Astrocyte (in vitro differentiated cells and primary cell): ENCODE results near the gene SHC1. TPM values are rescaled to one million over a fixed set of nuclear protein-coding genes. Genes with fewer than 3 reads are reported as not detected.

Experiments used
- DNase-seq: peaks from one replicate; pipeline ENCODE4 v3.0.0-alpha.2; 2010; ENCODE audit warnings: low read depth
- FAIRE-seq: peaks from 2 replicates; lab custom pipeline; 2011; peaks lifted over from hg19 to GRCh38; lab: Jason Lieb, UNC
- H2AFZ ChIP-seq: 2 replicates; pipeline ENCODE4 v1.6.0; 2012; ENCODE audit warnings: low read depth, low read length, inconsistent platforms
- H3K27ac ChIP-seq: 2 replicates; pipeline ENCODE4 v1.5.1; 2011; ENCODE audit warnings: low read depth, low read length, inconsistent platforms
- H3K27me3 ChIP-seq: 2 replicates; pipeline ENCODE4 v1.6.0; 2011; ENCODE audit warnings: low read length, inconsistent platforms; ENCODE audit not compliant: insufficient read depth
- H3K36me3 ChIP-seq: 2 replicates; pipeline ENCODE4 v1.5.1; 2011; ENCODE audit warnings: low read length, inconsistent platforms; ENCODE audit not compliant: insufficient read depth
- H3K4me1 ChIP-seq: 2 replicates; pipeline ENCODE4 v1.5.1; 2011; ENCODE audit warnings: low read length, inconsistent platforms; ENCODE audit not compliant: insufficient read depth
- H3K4me2 ChIP-seq: 2 replicates; pipeline ENCODE4 v1.6.0; 2012; ENCODE audit warnings: low read length, inconsistent platforms
- H3K4me3 ChIP-seq: 2 replicates; pipeline ENCODE4 v1.5.1; 2011; ENCODE audit warnings: low read depth, mild to moderate bottlenecking, low read length, inconsistent platforms; ENCODE audit not compliant: insufficient read depth
- H3K79me2 ChIP-seq: 2 replicates; pipeline ENCODE4 v1.6.0; 2012; ENCODE audit warnings: mild to moderate bottlenecking, low read length, inconsistent platforms; ENCODE audit not compliant: insufficient read depth
- H3K9ac ChIP-seq: 2 replicates; pipeline ENCODE4 v1.6.0; 2012; ENCODE audit warnings: mild to moderate bottlenecking, low read length, inconsistent platforms
- H3K9me3 ChIP-seq: 2 replicates; pipeline ENCODE4 v1.5.1; 2012; ENCODE audit warnings: low read depth, mild to moderate bottlenecking, low read length, inconsistent platforms; ENCODE audit not compliant: insufficient read depth
- H4K20me1 ChIP-seq: 2 replicates; pipeline ENCODE4 v1.6.0; 2012; ENCODE audit warnings: low read length, inconsistent platforms; ENCODE audit not compliant: insufficient read depth
- H3K27ac Mint-ChIP-seq: one replicate; pipeline ENCODE4 v1.8.0; 2021; ENCODE audit warnings: mild to moderate bottlenecking, mixed read lengths; ENCODE audit not compliant: unreplicated experiment
- H3K27me3 Mint-ChIP-seq: one replicate; pipeline ENCODE4 v1.8.0; 2021; ENCODE audit warnings: low read depth, mixed read lengths; ENCODE audit not compliant: unreplicated experiment
- H3K36me3 Mint-ChIP-seq: one replicate; pipeline ENCODE4 v1.8.0; 2021; ENCODE audit warnings: low read depth, mixed read lengths; ENCODE audit not compliant: unreplicated experiment
- H3K4me1 Mint-ChIP-seq: one replicate; pipeline ENCODE4 v1.8.0; 2021; ENCODE audit warnings: low read depth, mixed read lengths; ENCODE audit not compliant: unreplicated experiment
- H3K4me3 Mint-ChIP-seq: one replicate; pipeline ENCODE4 v1.8.0; 2021; ENCODE audit warnings: mild to moderate bottlenecking, moderate library complexity, mixed read lengths; ENCODE audit not compliant: unreplicated experiment
- H3K9me3 Mint-ChIP-seq: one replicate; pipeline ENCODE4 v1.8.0; 2021; ENCODE audit warnings: mild to moderate bottlenecking, mixed read lengths; ENCODE audit not compliant: unreplicated experiment
- CTCF ChIP-seq: IDR thresholded peaks from 2 replicates; pipeline ENCODE4 v1.5.1; 2011; ENCODE audit warnings: low read depth, mild to moderate bottlenecking, inconsistent platforms, low read length, moderate library complexity; ENCODE audit not compliant: insufficient read depth
- EZH2 ChIP-seq: IDR thresholded peaks from 2 replicates; pipeline ENCODE4 v1.6.1; 2012; ENCODE audit warnings: mild to moderate bottlenecking, low read length, inconsistent platforms; ENCODE audit not compliant: insufficient read depth
- total RNA-seq: library from RNA; stranded (reverse); gene quantifications from 2 replicates; pipeline ENCODE4 v1.2.1, GENCODE V29; 2021

The SHC1 gene
- total RNA-seq, 1 donor from 2014 or later: 397 TPM

- Histone ChIP-seq H3K9me3 (no peaks in the 10 kb centered on the region), H4K20me1 (peaks cover 3% of the 10 kb centered on the region), H3K4me1 (no peaks in the 10 kb centered on the region), H3K9ac (no peak overlapping the region), H3K4me3 (no peak overlapping the region), H3K79me2 (no peaks in the 10 kb centered on the region), H3K27ac (no peak overlapping the region), H3K27me3 (no peaks in the 10 kb centered on the region), H2AFZ (no peak overlapping the region), H3K36me3 (no peaks in the 10 kb centered on the region), H3K4me2 (no peak overlapping the region)
- TF ChIP-seq CTCF (no peak), EZH2 (no peak)
- Mint-ChIP-seq H3K9me3 (peaks cover 5% of the 10 kb centered on the region), H3K4me1 (peaks cover 2% of the 10 kb centered on the region), H3K27ac (no peak overlapping the region), H3K27me3 (no peaks in the 10 kb centered on the region), H3K4me3 (no peak overlapping the region), H3K36me3 (peaks cover 34% of the 10 kb centered on the region)
- DNase-seq (no peak), FAIRE-seq (no peak)
Measured at GRCh38 chr1:154923695-154924094, 46.9 kb downstream of the SHC1 start.

GRCh38 chr1:154913273-154913672, 57.3 kb downstream of the SHC1 start:
- H3K4me1 ChIP-seq: no peaks in the 10 kb centered on the region
- H2AFZ ChIP-seq: no peak overlapping the region

More at GRCh38 chr1:154913273-154913672, 57.3 kb downstream of the SHC1 start:
- DNase-seq (no peak), FAIRE-seq (no peak)
- H3K9ac ChIP-seq: no peak overlapping the region
- H3K4me3 Mint-ChIP-seq: no peak overlapping the region
- peaks cover 6% of the 10 kb centered on the region for H3K27me3 ChIP-seq
- H3K27ac ChIP-seq: no peak overlapping the region
- H3K36me3 Mint-ChIP-seq: peaks cover 8% of the 10 kb centered on the region
- H3K4me2 ChIP-seq: no peak overlapping the region
- peaks cover 28% of the 10 kb centered on the region for H3K27me3 Mint-ChIP-seq
- no peaks in the 10 kb centered on the region for H4K20me1 ChIP-seq
- no peak overlapping the region for H3K4me3 ChIP-seq
- no peak overlapping the region for H3K27ac Mint-ChIP-seq
- H3K36me3 ChIP-seq: no peaks in the 10 kb centered on the region
- H3K9me3 ChIP-seq: no peaks in the 10 kb centered on the region
- TF ChIP-seq EZH2: no peak
- no peak for TF ChIP-seq CTCF
- H3K9me3 Mint-ChIP-seq: peaks cover 23% of the 10 kb centered on the region
- no peaks in the 10 kb centered on the region for H3K4me1 Mint-ChIP-seq
- H3K79me2 ChIP-seq: no peaks in the 10 kb centered on the region
